Body of pancreas (tissue), 4 donors: ENCODE data around the gene LAMA2.

ENCODE experiments used
- POLR2A ChIP-seq, 3 donors: fragments of 450-650 bp; IDR thresholded peaks; one replicate each; pipeline ENCODE4 v1.6.1; 2016; ENCODE audit warnings: antibody characterized with exemption in 3 of 3, mild to moderate bottlenecking in 2 of 3
- TF ChIP-seq, protein P1 (sequence below), 7 experiments: fragments of 450-650 bp in 4 of 7; fragments of 200-600 bp in 3 of 7; sonication (generic) in 3 of 7; IDR thresholded peaks; one replicate each; pipeline ENCODE4 v1.5.1; 2016 to 2019; ENCODE audit warnings: antibody characterized with exemption in 7 of 7

DNA sequence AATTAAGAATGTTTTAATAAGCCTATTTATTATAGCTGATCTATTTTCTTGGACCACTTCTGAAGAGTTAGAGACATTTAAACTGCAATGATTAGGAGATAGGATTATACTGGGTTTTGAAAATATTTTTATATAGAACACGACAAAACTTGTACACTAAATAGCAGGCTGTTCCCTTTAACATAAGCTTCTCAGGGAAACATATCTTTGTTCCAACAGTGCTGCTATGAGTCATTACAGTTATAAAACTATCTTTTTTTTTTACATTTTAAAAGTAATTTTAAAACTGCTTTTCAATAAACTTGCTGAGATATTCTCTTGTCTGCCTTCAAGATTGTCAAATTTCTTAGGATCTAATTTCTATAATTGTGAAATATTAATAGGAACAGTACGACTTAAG, 438.0 kb downstream of the LAMA2 start:
- TF ChIP-seq, protein P1, sequence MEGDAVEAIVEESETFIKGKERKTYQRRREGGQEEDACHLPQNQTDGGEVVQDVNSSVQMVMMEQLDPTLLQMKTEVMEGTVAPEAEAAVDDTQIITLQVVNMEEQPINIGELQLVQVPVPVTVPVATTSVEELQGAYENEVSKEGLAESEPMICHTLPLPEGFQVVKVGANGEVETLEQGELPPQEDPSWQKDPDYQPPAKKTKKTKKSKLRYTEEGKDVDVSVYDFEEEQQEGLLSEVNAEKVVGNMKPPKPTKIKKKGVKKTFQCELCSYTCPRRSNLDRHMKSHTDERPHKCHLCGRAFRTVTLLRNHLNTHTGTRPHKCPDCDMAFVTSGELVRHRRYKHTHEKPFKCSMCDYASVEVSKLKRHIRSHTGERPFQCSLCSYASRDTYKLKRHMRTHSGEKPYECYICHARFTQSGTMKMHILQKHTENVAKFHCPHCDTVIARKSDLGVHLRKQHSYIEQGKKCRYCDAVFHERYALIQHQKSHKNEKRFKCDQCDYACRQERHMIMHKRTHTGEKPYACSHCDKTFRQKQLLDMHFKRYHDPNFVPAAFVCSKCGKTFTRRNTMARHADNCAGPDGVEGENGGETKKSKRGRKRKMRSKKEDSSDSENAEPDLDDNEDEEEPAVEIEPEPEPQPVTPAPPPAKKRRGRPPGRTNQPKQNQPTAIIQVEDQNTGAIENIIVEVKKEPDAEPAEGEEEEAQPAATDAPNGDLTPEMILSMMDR (IDR thresholded peaks at IDR 0.05) = no peak
- TF ChIP-seq POLR2A (IDR thresholded peaks at IDR 0.05) = no peak
